HG02938 (cell line): ENCODE measurements around the gene IMMP2L.
A peak's percentile ranks its signal among the peaks of the same experiment; 100 is the strongest.

Experiments used
- ATAC-seq: cut with Tn5 transposase; IDR thresholded peaks from one replicate; pipeline ENCODE4 v1.9.1; 2021; ENCODE audit warnings: mild to moderate bottlenecking, moderate library complexity; ENCODE audit not compliant: unreplicated experiment

Gene IMMP2L

DNA sequence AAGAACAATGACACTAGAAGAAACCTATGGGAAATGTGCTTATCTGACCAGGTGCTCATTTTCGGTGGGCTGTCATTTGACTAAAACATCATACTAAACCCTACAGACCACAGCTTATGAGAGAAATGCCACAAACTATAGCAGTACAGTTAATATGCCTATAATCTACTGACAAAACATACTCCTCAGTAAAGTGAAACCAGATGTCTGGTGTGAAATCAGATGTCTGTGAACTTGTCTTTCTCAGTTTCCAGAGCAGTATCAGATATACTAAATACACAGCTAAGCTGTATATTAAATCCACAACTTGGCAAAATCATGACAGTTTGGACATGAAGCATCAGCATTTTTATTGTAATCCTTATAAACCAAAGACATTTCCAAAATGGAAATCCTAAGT, 3.3 kb downstream of the IMMP2L start:
- peak; percentile 64 for ATAC-seq

DNA sequence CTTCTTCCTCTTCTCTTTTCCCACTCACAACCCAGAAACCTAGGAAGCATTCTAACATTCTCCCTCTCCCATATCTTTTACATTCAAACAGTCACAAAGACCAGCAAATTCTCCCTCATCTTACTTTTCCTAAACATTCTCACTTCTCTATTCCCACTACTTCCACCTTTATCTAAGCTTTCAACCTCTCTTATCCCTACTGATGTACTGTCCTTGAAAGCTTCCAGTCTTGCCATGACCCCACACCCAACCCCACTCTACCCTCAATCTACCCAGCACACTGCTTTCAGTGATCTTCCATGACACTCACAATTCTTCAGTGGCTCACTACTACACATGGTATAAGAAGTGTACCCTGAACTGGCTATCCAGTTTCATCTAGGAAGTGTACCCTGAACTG, 5.3 kb downstream of the IMMP2L start:
- no peak for ATAC-seq

DNA sequence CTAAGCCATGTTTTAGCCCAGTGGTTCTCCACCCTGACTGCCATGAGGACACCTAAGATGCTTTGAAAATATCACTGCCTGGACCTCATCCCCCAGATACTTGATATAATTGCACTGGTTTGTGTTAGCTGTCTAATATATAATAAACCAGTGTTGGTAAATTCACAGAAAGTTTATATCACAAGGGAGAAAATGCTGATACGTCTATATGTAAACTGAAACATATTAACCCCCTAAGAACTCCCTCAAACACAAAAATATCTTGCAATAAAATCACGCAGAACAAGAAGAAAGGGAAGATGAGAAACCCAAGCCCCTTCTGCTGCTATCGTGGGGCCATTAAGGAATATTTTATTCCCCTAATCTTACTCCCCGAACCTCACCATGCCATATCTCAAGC, 8.2 kb downstream of the IMMP2L start:
- no peak for ATAC-seq

DNA sequence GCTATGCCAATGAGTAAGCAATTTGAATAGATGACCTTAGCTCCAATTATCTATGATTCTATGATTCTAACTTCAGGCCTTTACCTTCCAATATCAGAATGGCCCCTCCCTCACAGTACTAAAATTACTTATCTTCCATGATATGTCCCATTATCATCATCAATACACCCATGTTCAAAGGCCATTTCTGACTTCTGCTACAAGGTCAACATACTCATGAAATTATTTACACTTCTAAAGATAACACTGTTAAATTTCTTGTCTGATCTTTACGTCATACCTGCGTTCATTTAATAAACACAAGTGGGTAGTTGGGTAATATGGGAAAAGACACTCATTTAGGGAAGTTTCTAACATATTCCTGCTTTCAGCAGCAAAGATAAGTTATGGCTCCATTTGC, 21.2 kb downstream of the IMMP2L start:
- ATAC-seq, result no peak

DNA sequence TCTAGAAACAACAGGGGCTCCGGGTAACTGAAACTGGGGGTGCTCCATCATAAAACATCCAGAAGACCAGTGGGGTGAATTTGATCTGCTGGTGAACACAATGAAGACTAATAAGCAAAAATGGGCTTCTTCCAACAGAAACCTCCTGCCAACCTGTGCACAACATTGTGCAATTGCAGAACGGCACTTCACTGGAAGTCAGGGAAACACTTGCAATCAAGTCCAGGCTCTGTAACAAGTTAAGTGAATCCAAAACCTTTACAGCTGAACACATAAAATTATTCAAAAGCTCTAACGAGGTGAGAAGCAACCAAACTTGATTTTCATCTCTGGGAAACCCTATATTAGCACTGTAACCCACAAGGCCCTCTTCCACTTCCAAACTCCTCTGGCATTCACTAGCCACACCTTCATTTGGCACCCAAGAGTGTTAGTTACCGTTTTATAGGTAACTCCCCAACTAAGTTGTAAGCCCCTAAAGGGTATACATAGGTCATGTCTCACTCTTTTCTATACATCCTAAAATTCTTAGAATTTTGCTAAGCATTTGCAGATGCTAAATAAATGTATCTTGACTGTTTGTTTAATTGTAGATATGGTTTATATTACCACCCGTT, 22.0 kb downstream of the IMMP2L start:
- no peak for ATAC-seq

DNA sequence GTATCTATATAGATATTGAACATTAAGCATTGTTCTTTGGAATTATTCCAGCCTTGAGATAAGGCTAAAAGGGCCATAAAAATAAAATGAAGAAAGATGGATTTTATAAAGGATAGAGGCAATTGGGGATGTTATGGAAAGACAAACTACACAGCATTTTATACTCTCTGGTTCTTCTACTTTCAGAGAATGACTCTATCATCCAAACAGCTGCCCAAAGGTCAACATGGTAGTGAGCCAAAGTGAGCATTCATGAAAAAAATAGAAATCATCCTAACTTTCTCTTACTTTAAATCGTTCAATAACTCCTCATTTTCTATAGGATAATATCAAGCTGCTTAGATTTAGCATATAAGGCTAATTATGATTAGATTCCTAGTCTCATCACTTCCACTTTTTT, 25.2 kb downstream of the IMMP2L start:
- no peak for ATAC-seq

DNA sequence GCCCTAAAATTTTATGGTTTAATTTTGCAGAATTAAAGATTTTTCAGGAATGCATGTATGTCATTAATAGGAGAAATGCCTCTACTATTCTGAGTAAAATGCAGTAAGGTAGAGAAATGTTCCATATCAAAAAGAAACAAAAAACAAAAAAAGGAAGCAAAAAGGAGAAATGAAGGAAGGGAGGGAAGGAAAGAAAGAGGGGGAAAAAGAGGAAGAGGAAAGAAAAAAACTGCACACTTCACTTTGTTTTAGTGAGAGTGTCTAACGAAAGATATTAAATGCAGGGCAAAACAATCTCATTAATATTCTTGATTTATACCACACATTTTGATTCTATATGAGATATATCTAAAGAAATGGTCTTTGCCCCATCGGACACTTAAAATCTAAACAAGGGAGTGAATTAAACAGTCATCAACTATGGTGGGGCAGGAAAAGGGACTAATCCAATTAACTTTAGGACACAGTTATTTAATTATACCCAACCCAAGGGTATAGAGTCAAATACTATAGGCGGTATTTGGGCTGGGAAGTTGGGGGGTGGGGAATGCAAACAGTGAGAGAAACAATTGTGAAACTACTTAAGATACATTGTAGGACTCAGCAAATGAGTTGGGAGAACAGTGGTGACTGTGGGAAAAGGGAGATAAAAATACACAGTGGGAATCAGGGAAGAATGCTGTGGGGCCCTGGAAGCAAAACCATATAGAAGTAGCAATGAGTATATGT, 27.0 kb downstream of the IMMP2L start:
- ATAC-seq, result no peak

DNA sequence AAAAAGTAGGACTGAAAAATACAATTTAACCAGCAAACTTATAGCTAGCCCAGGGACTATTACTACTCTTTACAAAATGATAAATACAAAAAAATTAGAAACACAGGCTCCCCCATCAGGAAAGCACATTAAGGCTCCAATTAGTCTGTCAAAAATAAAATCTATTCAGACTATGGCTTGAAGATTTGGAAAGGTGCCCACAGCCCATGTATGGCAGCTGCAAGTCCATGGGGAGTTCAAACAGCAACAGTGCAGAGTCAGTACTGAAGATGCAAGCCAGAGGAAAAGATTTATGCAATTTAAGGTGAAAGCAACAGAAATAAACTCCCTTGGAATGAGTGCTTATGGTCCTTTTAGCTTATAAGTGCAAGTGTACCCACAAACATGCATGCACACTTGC, 29.7 kb downstream of the IMMP2L start:
- no peak for ATAC-seq

DNA sequence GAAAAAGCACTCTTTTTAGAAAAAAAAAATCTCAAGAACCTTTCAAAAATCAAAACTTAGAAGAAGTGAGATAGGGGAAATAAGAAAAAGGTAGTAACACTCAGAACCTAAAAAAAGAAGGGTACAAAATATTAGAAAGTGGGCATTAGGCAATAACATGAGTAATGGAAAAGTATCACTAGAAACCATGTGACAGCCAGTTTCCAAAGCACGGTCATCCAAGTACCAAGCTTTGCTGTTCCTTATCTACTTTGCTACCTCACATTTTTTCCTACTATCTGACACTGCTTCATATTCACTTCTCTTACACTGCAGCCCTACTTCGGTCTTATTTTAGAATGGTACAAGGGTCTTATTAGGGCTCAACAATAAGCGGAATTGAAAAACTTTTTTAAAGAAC, 30.3 kb downstream of the IMMP2L start:
- no peak for ATAC-seq

DNA sequence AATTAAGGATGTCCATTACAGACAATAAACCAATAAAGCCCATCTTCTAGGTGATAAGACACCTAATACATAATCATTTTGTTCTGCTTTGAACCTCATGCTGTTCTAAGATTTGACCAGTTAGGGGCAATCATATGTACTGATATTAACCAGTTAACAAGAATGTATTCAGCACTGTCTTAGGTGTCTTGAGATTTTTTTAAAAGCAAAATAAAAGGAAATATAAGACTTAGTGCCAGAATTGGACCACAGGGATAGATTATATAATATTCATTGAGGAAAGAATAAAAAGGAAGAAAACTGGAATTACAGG, 32.0 kb downstream of the IMMP2L start:
- no peak for ATAC-seq

DNA sequence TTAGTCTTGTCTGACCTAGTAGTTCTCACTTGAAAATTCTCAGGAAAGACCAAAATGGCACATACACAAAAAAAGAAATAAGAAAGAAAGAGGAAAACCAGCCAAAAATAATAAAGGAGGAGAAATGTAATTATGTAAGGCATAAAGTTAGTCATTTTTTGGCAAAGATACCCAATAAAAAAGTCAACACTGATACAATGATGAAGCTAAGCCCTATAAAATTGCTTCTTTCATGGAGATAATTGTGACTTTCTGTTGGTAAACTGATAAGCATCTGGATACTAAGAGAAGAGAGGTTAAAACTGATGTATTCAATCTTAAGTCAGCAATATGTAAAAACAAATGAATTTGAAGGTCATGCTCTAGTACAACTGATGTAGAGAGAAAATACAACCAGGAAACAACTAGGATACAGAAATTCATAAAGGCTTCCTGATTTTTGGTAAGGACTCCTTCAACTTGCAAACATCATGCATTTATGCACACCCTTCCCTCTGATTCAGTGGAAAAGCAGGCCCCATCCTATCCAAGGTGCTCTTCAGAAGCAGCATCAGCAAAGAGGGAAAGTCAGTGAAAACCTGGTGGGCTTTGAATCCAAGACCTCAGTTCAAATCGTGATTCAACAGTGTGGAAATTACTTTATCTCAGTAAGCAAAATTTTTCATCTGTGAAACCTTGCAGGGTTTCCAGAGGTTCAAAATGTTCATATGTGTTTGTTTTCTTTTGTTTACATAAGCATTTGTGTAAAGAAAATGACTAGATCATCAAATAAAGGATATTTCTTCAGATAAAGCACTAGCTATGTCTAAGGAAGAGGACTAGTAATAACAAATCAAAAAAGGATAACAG, 32.6 kb downstream of the IMMP2L start:
- ATAC-seq, result no peak

DNA sequence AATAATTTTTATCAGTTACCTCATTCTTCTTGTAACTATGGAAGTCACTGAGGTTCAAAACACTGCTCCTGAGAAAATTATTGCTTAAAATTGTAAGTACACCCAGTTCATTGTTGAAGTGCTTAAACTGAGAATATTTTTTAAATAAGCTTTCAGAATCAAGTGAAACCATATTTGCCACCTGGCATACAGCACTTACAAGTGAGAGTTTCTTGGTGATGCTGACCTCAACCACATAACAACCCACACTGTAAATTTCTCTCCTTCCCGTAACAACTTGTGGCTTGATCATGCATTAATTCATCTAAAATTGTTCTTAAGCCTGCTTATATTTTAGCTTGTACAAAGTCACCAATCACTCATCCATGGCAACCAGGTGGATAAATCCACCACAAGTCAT, 34.0 kb downstream of the IMMP2L start:
- ATAC-seq, result peak; percentile 64

DNA sequence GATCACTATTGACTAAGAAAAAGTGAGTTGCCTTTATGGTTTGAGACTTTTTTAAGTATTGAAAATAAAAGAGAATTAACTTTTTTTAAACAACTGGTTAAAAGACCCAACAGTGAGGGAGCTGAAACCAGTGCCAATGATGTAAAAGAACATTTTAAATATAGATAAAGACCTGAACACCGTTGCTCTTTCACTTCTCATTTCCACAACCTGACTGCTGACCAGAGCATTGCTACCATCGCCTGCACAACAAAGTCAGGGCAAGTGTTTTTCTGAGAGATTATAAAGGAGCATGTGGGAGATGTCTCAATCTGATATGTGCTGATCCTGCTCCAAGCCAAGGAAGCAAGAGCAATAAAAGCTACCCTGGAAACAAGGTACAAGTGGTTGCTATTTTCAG, 34.7 kb downstream of the IMMP2L start:
- ATAC-seq, result peak; percentile 92

DNA sequence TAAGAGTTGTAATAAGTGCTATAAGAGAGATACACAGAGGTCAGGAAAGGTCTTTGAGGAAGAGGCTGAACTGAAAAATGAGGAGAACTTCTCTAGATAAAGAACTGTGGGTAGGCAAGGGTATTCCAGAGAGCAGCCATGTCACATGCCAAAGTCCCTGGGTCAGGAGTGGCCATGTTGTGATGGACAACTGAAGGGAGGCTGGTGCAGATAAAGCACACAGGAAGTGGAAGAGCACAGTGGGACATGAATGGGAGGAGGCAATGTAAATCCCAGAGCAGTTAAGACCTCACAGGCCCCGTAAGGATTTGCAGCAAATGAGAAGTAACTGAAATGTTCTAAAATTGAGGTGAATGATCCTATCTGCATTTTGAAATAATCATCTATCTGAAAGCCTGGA, 37.2 kb downstream of the IMMP2L start:
- ATAC-seq, result no peak

DNA sequence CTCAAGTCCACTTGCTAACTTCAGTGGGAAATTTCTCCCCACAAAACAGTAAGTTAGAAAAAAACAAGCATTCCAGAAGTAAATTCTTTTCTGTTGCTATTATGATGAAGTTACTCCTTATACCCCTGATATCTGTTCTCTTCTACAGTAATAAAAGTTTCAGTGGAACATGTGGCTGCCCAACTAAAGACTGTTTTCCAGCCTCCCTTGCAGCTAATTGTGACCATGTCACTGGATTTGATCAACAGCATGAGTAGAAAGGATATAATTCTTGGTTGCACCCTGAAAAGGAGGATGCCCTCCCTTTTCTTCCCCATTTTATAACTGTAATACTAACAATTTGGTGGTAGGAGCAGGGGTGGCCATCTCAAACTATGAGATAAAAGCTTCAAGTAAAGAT, 40.6 kb downstream of the IMMP2L start:
- ATAC-seq, result no peak

DNA sequence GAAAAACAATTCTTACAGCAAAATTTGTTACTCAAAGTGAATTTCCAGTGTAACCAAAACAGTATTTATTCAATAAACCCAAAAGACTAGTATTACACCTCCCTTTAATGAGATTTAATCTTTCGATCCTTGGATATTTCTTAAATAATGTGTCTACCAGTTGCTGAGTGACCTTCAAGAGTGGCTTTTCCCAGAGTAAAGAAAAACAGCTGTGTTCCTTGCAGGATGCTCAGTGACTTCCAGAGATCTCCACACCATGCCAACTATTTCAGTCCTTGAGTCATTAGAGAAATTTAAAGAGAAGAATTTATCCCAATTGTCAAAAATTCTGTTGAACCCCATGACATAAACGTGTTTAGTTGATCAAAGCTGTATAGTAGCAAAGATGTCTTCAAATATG, 44.0 kb downstream of the IMMP2L start:
- no peak for ATAC-seq

DNA sequence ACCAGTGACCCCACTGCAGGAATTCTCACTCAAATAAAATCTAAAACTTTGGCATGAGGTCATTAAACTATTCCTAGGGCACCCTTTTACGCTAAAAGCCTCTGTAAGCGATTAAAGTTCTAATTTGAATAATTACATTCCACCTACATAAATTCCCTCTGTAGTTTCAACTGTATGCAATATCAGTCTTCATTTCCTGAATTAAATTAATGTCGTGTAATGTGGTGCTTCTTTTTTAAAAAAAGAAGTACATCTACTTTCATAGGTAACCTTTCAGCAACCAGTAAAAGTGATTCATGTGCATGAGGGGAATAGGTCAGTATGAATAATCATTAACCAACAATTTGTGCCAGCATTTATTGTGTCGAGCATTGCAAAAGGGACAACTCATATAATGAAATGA, 44.7 kb downstream of the IMMP2L start:
- ATAC-seq, result no peak

DNA sequence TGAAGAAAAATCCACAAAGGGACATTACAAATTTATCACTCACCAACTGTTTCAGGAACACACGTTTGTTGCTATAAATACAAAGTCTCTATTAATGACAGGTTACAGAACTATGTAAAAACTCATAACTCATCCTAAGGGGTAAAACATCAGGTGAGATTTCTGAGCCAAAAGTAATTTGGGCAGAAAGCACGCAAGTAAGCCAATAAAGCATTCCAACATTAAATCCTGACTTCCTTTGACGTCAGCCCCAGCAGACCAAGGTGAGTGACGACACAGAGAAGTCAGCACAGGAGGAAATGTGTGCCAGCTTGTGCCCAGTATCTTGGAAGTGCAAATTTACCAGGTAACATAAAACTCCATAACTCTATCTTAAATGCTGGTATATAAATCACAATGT, 45.7 kb downstream of the IMMP2L start:
- no peak for ATAC-seq

DNA sequence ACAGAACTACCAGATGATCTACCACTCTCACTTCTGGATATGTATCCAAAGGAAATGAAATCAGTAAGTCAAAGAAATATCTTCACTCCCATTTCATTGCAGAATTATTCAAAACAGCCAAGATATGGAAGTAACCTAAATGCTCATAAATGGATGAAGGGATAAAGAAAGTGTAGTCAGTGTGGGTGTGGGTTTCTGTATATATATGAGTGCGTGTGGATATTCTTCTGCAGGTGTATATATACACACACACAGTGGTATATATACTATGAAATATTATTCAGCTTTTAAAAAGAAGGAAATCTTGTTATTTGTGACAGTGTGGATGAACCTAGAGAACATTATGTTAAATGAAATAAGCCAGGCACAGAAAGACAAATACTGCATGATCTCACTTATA, 48.7 kb downstream of the IMMP2L start:
- ATAC-seq, result no peak

DNA sequence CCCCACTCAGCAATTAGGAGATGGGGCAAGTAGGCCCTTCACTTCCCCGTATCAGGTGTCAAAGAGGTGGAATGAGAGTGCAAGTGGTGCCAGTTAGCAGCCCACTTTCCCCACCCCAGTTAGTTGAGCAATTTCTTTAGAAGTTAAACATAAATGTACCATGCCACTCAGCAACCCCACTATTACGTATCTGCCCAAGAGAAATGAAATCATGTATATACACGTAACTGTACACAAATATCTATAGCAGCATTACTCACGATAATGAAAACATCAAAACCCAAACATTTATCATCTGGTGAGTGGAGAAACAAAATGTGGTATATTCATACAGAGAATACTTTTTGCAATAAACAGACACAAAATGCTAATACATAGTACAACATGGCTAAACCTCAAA, 50.4 kb downstream of the IMMP2L start:
- no peak for ATAC-seq

DNA sequence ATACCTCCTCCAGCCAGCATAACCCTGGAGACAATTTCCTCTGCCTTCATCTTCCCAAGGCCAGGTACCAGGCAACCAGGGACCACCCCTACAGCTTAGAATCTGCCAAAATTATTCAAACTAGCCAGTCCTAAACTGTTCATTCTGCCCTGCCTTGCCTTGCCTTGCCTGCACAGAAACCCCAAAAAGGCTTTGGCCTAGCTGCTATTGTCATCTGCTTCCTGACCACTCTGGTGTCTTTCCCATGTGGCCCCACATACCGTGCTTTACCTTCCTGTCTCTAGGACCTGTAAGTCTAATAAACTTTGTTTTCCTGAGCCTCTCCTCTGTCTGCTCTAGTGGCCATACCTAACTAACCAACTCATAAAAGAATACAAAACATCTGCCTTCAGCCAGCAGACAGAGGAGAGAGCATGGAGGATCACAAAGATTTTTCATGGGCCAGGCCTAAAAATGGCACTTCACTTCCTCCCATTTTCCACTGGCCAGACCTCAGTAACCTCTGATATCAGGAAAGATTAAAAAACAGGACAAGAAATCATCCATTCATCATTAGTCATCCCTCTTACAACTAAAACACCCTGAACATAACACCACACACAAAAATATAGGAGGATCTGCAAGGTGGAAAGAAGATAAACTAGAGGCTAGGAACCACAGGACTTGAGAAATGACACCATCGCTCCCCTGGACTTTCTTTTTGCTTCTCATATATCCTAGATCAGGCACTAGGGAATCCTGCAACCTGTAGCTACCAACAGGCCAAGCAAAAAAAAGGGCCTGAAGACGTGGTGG, 51.5 kb downstream of the IMMP2L start:
- ATAC-seq, result no peak
